H1 (cell line): ENCODE data around the gene L2HGDH. TPM values are rescaled to one million over a fixed set of nuclear protein-coding genes. Genes with fewer than 3 reads are reported as not detected.

Experiments used
- CTCF ChIA-PET: fragments of 300-600 bp; sonication (Branson Sonifier 250); formaldehyde crosslinking; loops from one replicate; lab custom pipeline; 2021; ENCODE audit not compliant: partially characterized antibody; lab: Charles Lee
- POLR2A ChIA-PET: fragments of 300-600 bp; sonication (Branson Sonifier 250); formaldehyde crosslinking; loops from one replicate; lab custom pipeline; 2021; ENCODE audit warnings: inconsistent platforms; ENCODE audit not compliant: partially characterized antibody; lab: Charles Lee
- DNase-seq, 2 experiments: peaks; one replicate each; pipeline versions ENCODE4 v3.0.0 to v3.0.0-alpha.2; 2010 to 2022; ENCODE audit warnings: low spot score in 2 of 2, low read depth in 1 of 2, mixed read lengths in 1 of 2
- FAIRE-seq: peaks from 2 replicates; lab custom pipeline; 2011; peaks lifted over from hg19 to GRCh38; lab: Jason Lieb, UNC
- H2AFZ ChIP-seq: 2 replicates; pipeline ENCODE4 v1.8.1; 2012; ENCODE audit warnings: low read length, inconsistent platforms
- H2AK5ac ChIP-seq: 2 replicates; pipeline ENCODE4 v1.6.1; 2013; ENCODE audit warnings: low read depth, low read length
- H2BK120ac ChIP-seq: replicated peaks from 2 replicates; pipeline ENCODE3; 2013; ENCODE audit warnings: low read depth, low read length, inconsistent platforms
- H2BK12ac ChIP-seq: 2 replicates; pipeline ENCODE4 v1.6.1; 2013; ENCODE audit warnings: low read depth, low read length
- H2BK15ac ChIP-seq: 2 replicates; pipeline ENCODE4 v1.6.1; 2013; ENCODE audit warnings: low read length
- H2BK20ac ChIP-seq: 2 replicates; pipeline ENCODE4 v1.6.1; 2013; ENCODE audit warnings: low read length
- H2BK5ac ChIP-seq: 2 replicates; pipeline ENCODE4 v1.6.1; 2013; ENCODE audit warnings: low read depth, low read length
- H3K14ac ChIP-seq: 2 replicates; pipeline ENCODE4 v1.6.1; 2013; ENCODE audit warnings: inconsistent platforms; ENCODE audit not compliant: insufficient read length
- H3K18ac ChIP-seq: 2 replicates; pipeline ENCODE4 v1.6.1; 2013; ENCODE audit warnings: low read length; ENCODE audit errors: extremely low read depth
- H3K23ac ChIP-seq: 2 replicates; pipeline ENCODE4 v1.6.1; 2013; ENCODE audit warnings: inconsistent platforms; ENCODE audit not compliant: insufficient read length
- H3K23me2 ChIP-seq: 2 replicates; pipeline ENCODE4 v1.6.1; 2013; ENCODE audit warnings: low read depth, low read length
- H3K27ac ChIP-seq: 2 replicates; pipeline ENCODE4 v1.6.1; 2011; ENCODE audit warnings: low read depth, low read length, inconsistent platforms
- H3K27me3 ChIP-seq, 4 experiments: replicated peaks in 1 of 4; 1 replicate in 1 of 4; 2 replicates in 3 of 4; pipeline versions ENCODE4 v1.6.1 to v1.8.1; 2011 to 2013; ENCODE audit warnings: low read length in 3 of 4, mild to moderate bottlenecking in 3 of 4, inconsistent platforms in 2 of 4, mixed read lengths in 2 of 4, moderate library complexity in 1 of 4; ENCODE audit not compliant: control insufficient read depth in 3 of 4, insufficient read depth in 3 of 4; ENCODE audit errors: extremely low read depth in 1 of 4
- H3K36me3 ChIP-seq, 4 experiments: 2 replicates each; pipeline versions ENCODE4 v1.6.1 to v1.8.1; 2011 to 2013; ENCODE audit warnings: mild to moderate bottlenecking in 4 of 4, low read length in 3 of 4, moderate library complexity in 2 of 4, control low read depth in 1 of 4, inconsistent platforms in 1 of 4; ENCODE audit not compliant: insufficient read depth in 4 of 4, control insufficient read depth in 2 of 4
- H3K4ac ChIP-seq: replicated peaks from 2 replicates; pipeline ENCODE3; 2013; ENCODE audit warnings: low read length, low read depth, mixed read lengths, inconsistent platforms; ENCODE audit not compliant: insufficient read length
- H3K4me1 ChIP-seq, 4 experiments: replicated peaks in 1 of 4; 1 replicate in 1 of 4; 2 replicates in 3 of 4; pipeline versions ENCODE4 v1.6.1 to v1.8.1; 2011 to 2013; ENCODE audit warnings: low read length in 3 of 4, inconsistent platforms in 2 of 4, mixed read lengths in 1 of 4; ENCODE audit not compliant: insufficient read depth in 4 of 4, control insufficient read depth in 3 of 4
- H3K4me2 ChIP-seq, 2 experiments: 2 replicates each; pipeline versions ENCODE4 v1.6.1 to v1.8.1; 2011 to 2013; ENCODE audit warnings: low read depth in 2 of 2, low read length in 2 of 2, control low read depth in 1 of 2, inconsistent platforms in 1 of 2, mild to moderate bottlenecking in 1 of 2; ENCODE audit not compliant: insufficient read depth in 1 of 2
- H3K4me3 ChIP-seq, 4 experiments: fragments of 200-600, 300-600 bp in 1 of 4; sonication (generic), shearing (Covaris generic), sonication (Bioruptor Twin) in 1 of 4; 2 replicates each; pipeline versions ENCODE4 v1.5.1 to v1.8.1; 2011 to 2016; ENCODE audit warnings: low read length in 4 of 4, low read depth in 3 of 4, control low read depth in 2 of 4, inconsistent platforms in 2 of 4, mild to moderate bottlenecking in 2 of 4, mixed read lengths in 1 of 4, moderate library complexity in 1 of 4; ENCODE audit not compliant: insufficient read depth in 2 of 4; ENCODE audit errors: extremely low read depth in 1 of 4
- H3K56ac ChIP-seq: replicated peaks from 2 replicates; pipeline ENCODE3; 2013; ENCODE audit warnings: low read depth, mild to moderate bottlenecking, mixed read lengths, low read length, inconsistent platforms; ENCODE audit not compliant: insufficient read length
- H3K79me1 ChIP-seq: 2 replicates; pipeline ENCODE4 v1.6.1; 2013; ENCODE audit warnings: low read depth, low read length, control low read depth
- H3K79me2 ChIP-seq, 2 experiments: 2 replicates each; pipeline versions ENCODE4 v1.6.1 to v1.8.1; 2012 to 2013; ENCODE audit warnings: low read length in 2 of 2, mild to moderate bottlenecking in 2 of 2, inconsistent platforms in 1 of 2; ENCODE audit not compliant: insufficient read depth in 2 of 2, control insufficient read depth in 1 of 2
- H3K9ac ChIP-seq, 4 experiments: replicated peaks in 1 of 4; 1 replicate in 1 of 4; 2 replicates in 3 of 4; pipeline versions ENCODE4 v1.6.1 to v1.8.1; 2011 to 2013; ENCODE audit warnings: low read depth in 3 of 4, low read length in 3 of 4, control low read depth in 2 of 4, mild to moderate bottlenecking in 2 of 4, moderate library complexity in 2 of 4, inconsistent platforms in 1 of 4; ENCODE audit errors: extremely low read depth in 1 of 4
- H3K9me3 ChIP-seq, 2 experiments: 2 replicates each; pipeline versions ENCODE4 v1.6.1 to v1.8.1; 2012 to 2013; ENCODE audit warnings: mild to moderate bottlenecking in 2 of 2, moderate library complexity in 2 of 2, control low read depth in 1 of 2, inconsistent platforms in 1 of 2, low read depth in 1 of 2, low read length in 1 of 2, mixed read lengths in 1 of 2; ENCODE audit not compliant: insufficient read depth in 2 of 2
- H4K20me1 ChIP-seq, 2 experiments: replicated peaks in 1 of 2; 2 replicates each; pipeline versions ENCODE3 to v1.8.1; 2011 to 2013; ENCODE audit warnings: inconsistent platforms in 2 of 2, low read length in 2 of 2, mild to moderate bottlenecking in 1 of 2; ENCODE audit not compliant: insufficient read depth in 2 of 2, control insufficient read depth in 1 of 2
- H4K5ac ChIP-seq: 2 replicates; pipeline ENCODE4 v1.6.1; 2013; ENCODE audit warnings: low read length, low read depth, mixed read lengths, inconsistent platforms; ENCODE audit not compliant: insufficient read length
- H4K8ac ChIP-seq: 2 replicates; pipeline ENCODE4 v1.8.0; 2013; ENCODE audit warnings: mild to moderate bottlenecking, moderate library complexity, low read length, inconsistent platforms; ENCODE audit not compliant: insufficient read depth; ENCODE audit errors: extremely low read depth
- H4K91ac ChIP-seq: replicated peaks from 2 replicates; pipeline ENCODE3; 2013; ENCODE audit warnings: low read length, mixed read lengths, inconsistent platforms; ENCODE audit not compliant: insufficient read length
- GABPA ChIP-seq: IDR thresholded peaks from 2 replicates; pipeline ENCODE4 v1.6.1; 2011; ENCODE audit warnings: mild to moderate bottlenecking, low read length, moderate library complexity, borderline replicate concordance; ENCODE audit not compliant: insufficient read depth
- TCF12 ChIP-seq: IDR thresholded peaks from 2 replicates; pipeline ENCODE4 v1.6.1; 2011; ENCODE audit warnings: low read depth, mild to moderate bottlenecking, low read length
- WGBS, 2 experiments: shearing (Covaris generic) in 1 of 2; methylation state at CpG; one replicate each; pipeline versions ENCODE4 v1.1.6 to v1.1.7; 2013 to 2015; ENCODE audit warnings: low lambda C conversion rate in 2 of 2, mixed read lengths in 2 of 2, inconsistent platforms in 1 of 2, low coverage in 1 of 2, missing lambda C conversion rate in 1 of 2; ENCODE audit not compliant: insufficient replicate concordance in 2 of 2, insufficient coverage in 1 of 2, insufficient read length in 1 of 2; ENCODE audit errors: extremely low coverage in 1 of 2, missing lambda C conversion rate in 1 of 2; 5-methylcytosine and 5-hydroxymethylcytosine counted together
- polyA plus RNA-seq, 7 experiments: library from polyadenylated mRNA; depleted of rRNA in 3 of 7; stranded (reverse) in 5 of 7; unstranded in 2 of 7; fragments of >200 nt in 5 of 7; fragments of 200-250 nt in 2 of 7; gene quantifications; 1 replicate in 5 of 7; 2 replicates in 1 of 7; 4 replicates in 1 of 7; pipeline versions ENCODE4 v1.2.1 to v1.2.3, GENCODE V29; 2011 to 2013; ENCODE audit warnings: missing spikeins in 2 of 7, mixed read lengths in 2 of 7
- total RNA-seq: library from RNA; stranded (reverse); fragmentation: NEBNext Ultra II Directional; extraction: Animal tissue kit (Norgen Biotek cat#: 25700); gene quantifications from 2 replicates; pipeline ENCODE4 v1.2.1, GENCODE V29; 2021

The L2HGDH gene
- total and polyA plus RNA-seq, 2 of the 8 experiments (the other 6 are each of a cell fraction or from before 2014, with no cell fraction given): 12.2 to 28.6 TPM

DNA sequence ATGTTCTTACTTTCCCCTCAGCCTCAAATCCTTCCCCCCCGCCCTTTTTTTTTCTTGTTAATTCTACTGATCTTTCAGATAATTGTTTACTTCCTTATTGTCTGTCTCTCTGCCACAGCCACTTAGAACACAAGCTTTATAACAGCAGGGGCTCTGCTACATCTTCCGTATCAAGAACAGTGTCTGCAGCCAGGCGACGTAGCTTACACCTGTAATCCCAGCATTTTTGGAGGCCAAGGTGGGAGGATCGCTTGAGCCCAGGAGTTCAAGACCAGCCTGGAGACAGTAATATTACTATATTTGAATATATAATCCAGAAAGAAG is 86.1 kb downstream of the L2HGDH start:
- Histone ChIP-seq H2AK5ac (no peak overlapping the region), H4K91ac (no peak overlapping the region), H3K23ac (no peak overlapping the region), H2BK12ac (no peak overlapping the region), H3K4me3 (no peak overlapping the region), H3K27me3 (no peaks in the 10 kb centered on the region), H3K23me2 (peaks cover 3% of the 10 kb centered on the region; the same call in 1 of the 2 replicates), H2AFZ (no peak overlapping the region), H4K8ac (no peak overlapping the region), H3K9me3 (no peaks in the 10 kb centered on the region), H4K20me1 (no peaks in the 10 kb centered on the region), H3K79me1 (no peaks in the 10 kb centered on the region), H2BK15ac (no peak overlapping the region), H3K4me2 (no peak overlapping the region), H3K4ac (no peak overlapping the region), H4K5ac (no peak overlapping the region), H3K79me2 (peaks cover 0 to 25% of the 10 kb centered on the region in 2 experiments; a peak in 3 of 4 replicates), H3K4me1 (no peaks in the 10 kb centered on the region; a peak in 3 of 7 replicates), H3K18ac (no peak overlapping the region), H2BK5ac (no peak overlapping the region), H2BK120ac (no peak overlapping the region), H3K9ac (no peak overlapping the region)
- DNase-seq (no peak), FAIRE-seq (no peak)
- CTCF ChIA-PET: interaction anchor here (0.7 kb wide), 1 partner anchor 79 kb away, joined by 3 read pairs; no protein-coding TSS in a partner anchor
- WGBS, 2 experiments: 48% methylated on average over 5 of the region's 5 CpGs; no CpG with 5 or more reads in 1 of the 2 experiments
- TF ChIP-seq GABPA (no peak), TCF12 (no peak)
- TF ChIP-seq, all 59 proteins: peak for 0
- no peaks in the 10 kb centered on the region for H3K36me3 ChIP-seq
- H3K27ac ChIP-seq: no peak overlapping the region
- POLR2A ChIA-PET: interaction anchor here (0.5 to 0.9 kb wide), 3 partner anchors 12 to 438 kb away, joined by 3 to 4 read pairs (median 3); no protein-coding TSS in a partner anchor
- H3K56ac ChIP-seq: no peak overlapping the region
- H3K14ac ChIP-seq: no peak overlapping the region
- H2BK20ac ChIP-seq: no peak overlapping the region
